ENCODE measurements around the gene TUBG1. TPM values are rescaled to one million over a fixed set of nuclear protein-coding genes. Genes with fewer than 3 reads are reported as not detected.
A peak's percentile ranks its signal among the peaks of the same experiment; 100 is the strongest.

Gene TUBG1
- total and polyA plus RNA-seq, 9 of the 15 experiments (the other 6 are each of a cell fraction or from before 2014, with no cell fraction given): 33.1 to 147 (median 66.0) TPM

DNA sequence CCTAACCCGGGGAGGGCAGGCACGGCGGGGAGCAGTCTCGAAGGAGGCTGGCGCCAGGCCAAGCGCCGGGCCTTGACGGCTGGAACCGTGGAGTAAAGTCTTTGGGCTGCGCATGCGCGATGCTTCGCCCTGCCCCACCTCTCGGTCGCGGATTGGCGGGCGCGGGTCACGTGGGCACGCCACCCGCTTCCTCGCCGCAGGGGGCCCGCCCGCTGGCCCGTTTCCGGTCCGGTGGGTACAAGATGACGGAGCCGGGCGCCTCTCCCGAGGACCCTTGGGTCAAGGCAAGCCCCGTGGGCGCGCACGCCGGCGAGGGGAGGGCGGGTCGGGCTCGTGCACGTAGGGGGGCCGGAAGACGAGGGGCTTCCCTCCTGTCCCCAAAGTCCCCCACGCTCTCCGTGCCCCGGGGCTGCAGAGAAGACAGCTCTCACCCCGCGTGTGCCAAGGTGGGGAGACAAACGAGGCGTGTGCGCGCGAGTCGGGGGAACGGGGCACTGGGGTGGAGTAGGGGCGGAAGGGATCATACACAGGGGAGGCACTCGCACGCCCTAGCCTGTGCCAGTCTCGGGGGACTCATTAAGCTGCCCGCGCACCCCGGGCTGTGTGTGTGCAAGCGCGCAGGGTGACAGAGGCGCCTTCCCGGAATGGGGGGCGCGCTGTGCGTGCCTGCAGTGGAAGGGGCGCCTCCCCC, 42.5 kb upstream of the TUBG1 start, which contains the start of gene MLX (continued):
- TF ChIP-seq CCNT2 (IDR thresholded peaks at IDR 0.05; ENCODE audit: borderline replicate concordance, extremely low read depth, insufficient read length, low read depth, low read length): peak; percentile 85
- TF ChIP-seq, protein P1, sequence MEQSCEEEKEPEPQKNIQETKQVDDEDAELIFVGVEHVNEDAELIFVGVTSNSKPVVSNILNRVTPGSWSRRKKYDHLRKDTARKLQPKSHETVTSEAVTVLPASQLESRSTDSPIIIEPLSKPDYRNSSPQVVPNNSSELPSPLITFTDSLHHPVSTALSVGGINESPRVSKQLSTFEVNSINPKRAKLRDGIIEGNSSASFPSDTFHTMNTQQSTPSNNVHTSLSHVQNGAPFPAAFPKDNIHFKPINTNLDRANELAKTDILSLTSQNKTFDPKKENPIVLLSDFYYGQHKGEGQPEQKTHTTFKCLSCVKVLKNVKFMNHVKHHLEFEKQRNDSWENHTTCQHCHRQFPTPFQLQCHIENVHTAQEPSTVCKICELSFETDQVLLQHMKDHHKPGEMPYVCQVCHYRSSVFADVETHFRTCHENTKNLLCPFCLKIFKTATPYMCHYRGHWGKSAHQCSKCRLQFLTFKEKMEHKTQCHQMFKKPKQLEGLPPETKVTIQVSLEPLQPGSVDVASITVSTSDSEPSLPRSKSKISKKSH (CRISPR knock-in tag; IDR thresholded peaks at IDR 0.05): no peak
- TF ChIP-seq, protein P2, sequence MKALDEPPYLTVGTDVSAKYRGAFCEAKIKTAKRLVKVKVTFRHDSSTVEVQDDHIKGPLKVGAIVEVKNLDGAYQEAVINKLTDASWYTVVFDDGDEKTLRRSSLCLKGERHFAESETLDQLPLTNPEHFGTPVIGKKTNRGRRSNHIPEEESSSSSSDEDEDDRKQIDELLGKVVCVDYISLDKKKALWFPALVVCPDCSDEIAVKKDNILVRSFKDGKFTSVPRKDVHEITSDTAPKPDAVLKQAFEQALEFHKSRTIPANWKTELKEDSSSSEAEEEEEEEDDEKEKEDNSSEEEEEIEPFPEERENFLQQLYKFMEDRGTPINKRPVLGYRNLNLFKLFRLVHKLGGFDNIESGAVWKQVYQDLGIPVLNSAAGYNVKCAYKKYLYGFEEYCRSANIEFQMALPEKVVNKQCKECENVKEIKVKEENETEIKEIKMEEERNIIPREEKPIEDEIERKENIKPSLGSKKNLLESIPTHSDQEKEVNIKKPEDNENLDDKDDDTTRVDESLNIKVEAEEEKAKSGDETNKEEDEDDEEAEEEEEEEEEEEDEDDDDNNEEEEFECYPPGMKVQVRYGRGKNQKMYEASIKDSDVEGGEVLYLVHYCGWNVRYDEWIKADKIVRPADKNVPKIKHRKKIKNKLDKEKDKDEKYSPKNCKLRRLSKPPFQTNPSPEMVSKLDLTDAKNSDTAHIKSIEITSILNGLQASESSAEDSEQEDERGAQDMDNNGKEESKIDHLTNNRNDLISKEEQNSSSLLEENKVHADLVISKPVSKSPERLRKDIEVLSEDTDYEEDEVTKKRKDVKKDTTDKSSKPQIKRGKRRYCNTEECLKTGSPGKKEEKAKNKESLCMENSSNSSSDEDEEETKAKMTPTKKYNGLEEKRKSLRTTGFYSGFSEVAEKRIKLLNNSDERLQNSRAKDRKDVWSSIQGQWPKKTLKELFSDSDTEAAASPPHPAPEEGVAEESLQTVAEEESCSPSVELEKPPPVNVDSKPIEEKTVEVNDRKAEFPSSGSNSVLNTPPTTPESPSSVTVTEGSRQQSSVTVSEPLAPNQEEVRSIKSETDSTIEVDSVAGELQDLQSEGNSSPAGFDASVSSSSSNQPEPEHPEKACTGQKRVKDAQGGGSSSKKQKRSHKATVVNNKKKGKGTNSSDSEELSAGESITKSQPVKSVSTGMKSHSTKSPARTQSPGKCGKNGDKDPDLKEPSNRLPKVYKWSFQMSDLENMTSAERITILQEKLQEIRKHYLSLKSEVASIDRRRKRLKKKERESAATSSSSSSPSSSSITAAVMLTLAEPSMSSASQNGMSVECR (CRISPR knock-in tag; IDR thresholded peaks at IDR 0.05): no peak; the same call in 1 of the 2 replicates
- TF ChIP-seq KDM5B (IDR thresholded peaks at IDR 0.05; ENCODE audit: insufficient replicate concordance, low read depth, low read length): peak; percentile 20
- TF ChIP-seq CAMTA2 (CRISPR knock-in tag; conservative IDR thresholded peaks at IDR 0.05): no peak
- TF ChIP-seq ZNF23 (CRISPR knock-in tag; IDR thresholded peaks at IDR 0.05): no peak
- no peak for TF ChIP-seq MCM2 (IDR thresholded peaks at IDR 0.05; ENCODE audit: low read depth)
- no peak for TF ChIP-seq HSF4 (CRISPR knock-in tag; IDR thresholded peaks at IDR 0.05; ENCODE audit: borderline replicate concordance)
- TF ChIP-seq SNRNP70 (optimal IDR thresholded peaks at IDR 0.05; ENCODE audit: low read depth, low read length): no peak
- TF ChIP-seq, protein P3, sequence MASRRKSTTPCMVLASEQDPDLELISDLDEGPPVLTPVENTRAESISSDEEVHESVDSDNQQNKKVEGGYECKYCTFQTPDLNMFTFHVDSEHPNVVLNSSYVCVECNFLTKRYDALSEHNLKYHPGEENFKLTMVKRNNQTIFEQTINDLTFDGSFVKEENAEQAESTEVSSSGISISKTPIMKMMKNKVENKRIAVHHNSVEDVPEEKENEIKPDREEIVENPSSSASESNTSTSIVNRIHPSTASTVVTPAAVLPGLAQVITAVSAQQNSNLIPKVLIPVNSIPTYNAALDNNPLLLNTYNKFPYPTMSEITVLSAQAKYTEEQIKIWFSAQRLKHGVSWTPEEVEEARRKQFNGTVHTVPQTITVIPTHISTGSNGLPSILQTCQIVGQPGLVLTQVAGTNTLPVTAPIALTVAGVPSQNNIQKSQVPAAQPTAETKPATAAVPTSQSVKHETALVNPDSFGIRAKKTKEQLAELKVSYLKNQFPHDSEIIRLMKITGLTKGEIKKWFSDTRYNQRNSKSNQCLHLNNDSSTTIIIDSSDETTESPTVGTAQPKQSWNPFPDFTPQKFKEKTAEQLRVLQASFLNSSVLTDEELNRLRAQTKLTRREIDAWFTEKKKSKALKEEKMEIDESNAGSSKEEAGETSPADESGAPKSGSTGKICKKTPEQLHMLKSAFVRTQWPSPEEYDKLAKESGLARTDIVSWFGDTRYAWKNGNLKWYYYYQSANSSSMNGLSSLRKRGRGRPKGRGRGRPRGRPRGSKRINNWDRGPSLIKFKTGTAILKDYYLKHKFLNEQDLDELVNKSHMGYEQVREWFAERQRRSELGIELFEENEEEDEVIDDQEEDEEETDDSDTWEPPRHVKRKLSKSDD (conservative IDR thresholded peaks at IDR 0.05; ENCODE audit: low read length): no peak
- no peak for TF ChIP-seq BMI1 (IDR thresholded peaks at IDR 0.05; ENCODE audit: low read length)
- TF ChIP-seq POU5F1 (IDR thresholded peaks at IDR 0.05; ENCODE audit: borderline replicate concordance, low read depth, low read length, partially characterized antibody): peak; percentile 16
- TF ChIP-seq, protein P4, sequence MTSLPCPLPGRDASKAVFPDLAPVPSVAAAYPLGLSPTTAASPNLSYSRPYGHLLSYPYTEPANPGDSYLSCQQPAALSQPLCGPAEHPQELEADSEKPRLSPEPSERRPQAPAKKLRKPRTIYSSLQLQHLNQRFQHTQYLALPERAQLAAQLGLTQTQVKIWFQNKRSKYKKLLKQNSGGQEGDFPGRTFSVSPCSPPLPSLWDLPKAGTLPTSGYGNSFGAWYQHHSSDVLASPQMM (CRISPR knock-in tag; IDR thresholded peaks at IDR 0.05): no peak
- TF ChIP-seq ZNF24 (IDR thresholded peaks at IDR 0.05): no peak
- TF ChIP-seq SMAD2 (IDR thresholded peaks at IDR 0.05; ENCODE audit: low read depth, low read length): no peak
- TF ChIP-seq, protein P5, sequence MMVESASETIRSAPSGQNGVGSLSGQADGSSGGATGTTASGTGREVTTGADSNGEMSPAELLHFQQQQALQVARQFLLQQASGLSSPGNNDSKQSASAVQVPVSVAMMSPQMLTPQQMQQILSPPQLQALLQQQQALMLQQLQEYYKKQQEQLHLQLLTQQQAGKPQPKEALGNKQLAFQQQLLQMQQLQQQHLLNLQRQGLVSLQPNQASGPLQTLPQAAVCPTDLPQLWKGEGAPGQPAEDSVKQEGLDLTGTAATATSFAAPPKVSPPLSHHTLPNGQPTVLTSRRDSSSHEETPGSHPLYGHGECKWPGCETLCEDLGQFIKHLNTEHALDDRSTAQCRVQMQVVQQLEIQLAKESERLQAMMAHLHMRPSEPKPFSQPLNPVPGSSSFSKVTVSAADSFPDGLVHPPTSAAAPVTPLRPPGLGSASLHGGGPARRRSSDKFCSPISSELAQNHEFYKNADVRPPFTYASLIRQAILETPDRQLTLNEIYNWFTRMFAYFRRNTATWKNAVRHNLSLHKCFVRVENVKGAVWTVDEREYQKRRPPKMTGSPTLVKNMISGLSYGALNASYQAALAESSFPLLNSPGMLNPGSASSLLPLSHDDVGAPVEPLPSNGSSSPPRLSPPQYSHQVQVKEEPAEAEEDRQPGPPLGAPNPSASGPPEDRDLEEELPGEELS (CRISPR knock-in tag; IDR thresholded peaks at IDR 0.05; ENCODE audit: borderline replicate concordance): no peak
